ENCODE results near the gene FSHR. TPM values are rescaled to one million over a fixed set of nuclear protein-coding genes. Genes with fewer than 3 reads are reported as not detected.

FSHR gene
- total RNA-seq, 2 donors from 2014 or later: 0.28 to 1.1 TPM

- Histone ChIP-seq H3K4me1 (no peaks in the 10 kb centered on the region), H3K9me3 (no peaks in the 10 kb centered on the region), H3K27me3 (no peaks in the 10 kb centered on the region), H3K36me3 (no peaks in the 10 kb centered on the region), H3K27ac (no peak overlapping the region), H3K4me3 (no peak overlapping the region)
- TF ChIP-seq CTCF (IDR thresholded peaks at IDR 0.05): no peak
- no peak for DNase-seq (ENCODE audit: low spot score)
These were observed 7.9 kb downstream of the FSHR start for GRCh38 chr2:49146401-49146800.

- H3K27ac ChIP-seq: no peak overlapping the region
These were observed 22.5 kb downstream of the FSHR start for GRCh38 chr2:49131801-49132200.

DNA sequence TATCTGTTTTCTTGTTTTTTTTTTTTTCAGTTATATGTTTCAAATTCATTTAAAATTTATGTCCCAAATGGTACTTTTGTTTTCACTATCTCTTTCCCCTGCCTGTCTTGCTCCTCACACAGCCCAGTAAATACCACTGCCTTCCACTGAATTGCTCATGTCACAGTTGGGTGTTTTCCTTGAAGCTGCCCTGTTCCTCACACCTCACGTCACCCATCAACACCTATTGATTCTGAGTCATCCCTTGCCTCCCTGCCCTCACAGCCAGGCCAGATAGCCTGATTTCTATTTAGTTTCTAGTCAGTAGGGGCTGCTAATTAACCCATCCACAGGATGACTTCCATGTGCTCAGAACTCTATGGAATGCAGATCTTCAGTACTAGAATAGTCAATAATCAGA lies 25.3 kb downstream of the FSHR start:
- Histone ChIP-seq H3K27me3 (no peaks in the 10 kb centered on the region), H3K9me3 (peaks cover 0 to 7% of the 10 kb centered on the region in 2 donors), H3K27ac (no peak overlapping the region), H3K4me1 (no peaks in the 10 kb centered on the region), H3K36me3 (no peaks in the 10 kb centered on the region), H3K4me3 (no peak overlapping the region)
- no peak for TF ChIP-seq CTCF (IDR thresholded peaks at IDR 0.05)
- DNase-seq (ENCODE audit: low spot score): no peak

More at GRCh38 chr2:49131801-49132200, 22.5 kb downstream of the FSHR start:
- Histone ChIP-seq H3K36me3 (no peaks in the 10 kb centered on the region), H3K9me3 (peaks cover 0 to 7% of the 10 kb centered on the region in 2 donors), H3K4me1 (no peaks in the 10 kb centered on the region), H3K4me3 (no peak overlapping the region), H3K27me3 (no peaks in the 10 kb centered on the region)
- TF ChIP-seq CTCF (IDR thresholded peaks at IDR 0.05): no peak
- DNase-seq (ENCODE audit: low spot score): no peak

DNA sequence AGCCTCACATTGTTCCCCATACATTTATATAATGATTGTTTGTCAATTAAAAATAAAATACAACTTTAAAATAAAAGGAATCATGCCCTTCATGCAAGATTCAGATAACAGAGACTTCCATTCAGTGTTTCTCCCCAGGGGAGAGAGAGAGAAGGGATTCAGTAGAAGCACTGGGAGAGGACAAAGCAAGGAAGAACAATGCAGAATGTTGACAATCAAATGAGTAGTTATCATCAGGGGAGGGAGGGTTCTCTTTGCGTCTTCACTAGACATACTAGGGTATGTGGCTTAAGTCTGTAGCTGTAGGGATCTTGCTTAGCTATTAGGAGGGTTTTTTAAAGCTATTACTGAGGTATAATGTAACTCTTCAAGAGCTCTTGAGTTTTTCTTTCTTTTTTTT lies 30.7 kb downstream of the FSHR start:
- Histone ChIP-seq H3K4me1 (no peaks in the 10 kb centered on the region), H3K27me3 (no peaks in the 10 kb centered on the region), H3K4me3 (no peak overlapping the region), H3K9me3 (no peaks in the 10 kb centered on the region), H3K36me3 (no peaks in the 10 kb centered on the region), H3K27ac (no peak overlapping the region)
- TF ChIP-seq CTCF (IDR thresholded peaks at IDR 0.05): no peak
- no peak for DNase-seq (ENCODE audit: low spot score)

- Histone ChIP-seq H3K27ac (no peak overlapping the region), H3K36me3 (no peaks in the 10 kb centered on the region), H3K27me3 (no peaks in the 10 kb centered on the region), H3K4me1 (no peaks in the 10 kb centered on the region), H3K4me3 (no peak overlapping the region), H3K9me3 (no peaks in the 10 kb centered on the region)
- no peak for DNase-seq (ENCODE audit: low spot score)
- no peak for TF ChIP-seq CTCF (IDR thresholded peaks at IDR 0.05)
These were observed 32.2 kb downstream of the FSHR start for GRCh38 chr2:49122107-49122506.

GRCh38 chr2:49113046-49113445 lies 41.3 kb downstream of the FSHR start:
- Histone ChIP-seq H3K4me3 (no peak overlapping the region), H3K36me3 (no peaks in the 10 kb centered on the region), H3K4me1 (no peaks in the 10 kb centered on the region), H3K27me3 (no peaks in the 10 kb centered on the region), H3K9me3 (no peaks in the 10 kb centered on the region), H3K27ac (no peak overlapping the region)
- no peak for TF ChIP-seq CTCF (IDR thresholded peaks at IDR 0.05)
- DNase-seq (ENCODE audit: low spot score): no peak
